IMR-90 (cell line): Measurements from ENCODE around the gene CYP2D6. TPM values are rescaled to one million over a fixed set of nuclear protein-coding genes. Genes with fewer than 3 reads are reported as not detected.

ENCODE experiments used
- ATAC-seq: fragments of 200-7000 bp; cut with Tn5 transposase; 2 replicates; pipeline ENCODE4 v1.9.1; 2020; ENCODE audit warnings: low read depth, mild to moderate bottlenecking, moderate library complexity
- BruUV-seq: library from RNA; stranded (reverse); fragments of 400-500 nt; replicated peaks from 2 replicates; lab custom pipeline; 2021; lab: Mats Ljungman, UMichigan
- CTCF ChIA-PET: fragments of 300-600 bp; formaldehyde crosslinking; extraction: SDS; loops from one replicate; lab custom pipeline; 2021; ENCODE audit warnings: antibody characterized with exemption; lab: Yijun Ruan, JAX
- POLR2A ChIA-PET: fragments of 300-600 bp; sonication (Branson Sonifier 250); formaldehyde crosslinking; loops from one replicate; lab custom pipeline; 2022; ENCODE audit warnings: antibody characterized with exemption; ENCODE audit not compliant: unreplicated experiment; lab: Charles Lee
- DNase-seq: peaks from one replicate; pipeline ENCODE4 v3.0.0; 2013
- H2AFZ ChIP-seq: replicated peaks from 2 replicates; pipeline ENCODE3; 2013; ENCODE audit warnings: low read length, mild to moderate bottlenecking; ENCODE audit not compliant: poor library complexity
- H2AK5ac ChIP-seq: 2 replicates; pipeline ENCODE4 v1.6.1; 2013; ENCODE audit warnings: low read depth, low read length, inconsistent platforms
- H2AK9ac ChIP-seq: replicated peaks from 2 replicates; pipeline ENCODE3; 2013; ENCODE audit warnings: mild to moderate bottlenecking, low read depth, low read length, moderate library complexity; ENCODE audit not compliant: poor library complexity
- H2BK120ac ChIP-seq: 2 replicates; pipeline ENCODE4 v1.6.1; 2013; ENCODE audit warnings: low read depth, low read length, inconsistent platforms
- H2BK15ac ChIP-seq: 3 replicates; pipeline ENCODE4 v1.6.1; 2013; ENCODE audit warnings: low read depth, low read length, inconsistent platforms
- H2BK20ac ChIP-seq: 2 replicates; pipeline ENCODE4 v1.6.1; 2013; ENCODE audit warnings: low read depth, mild to moderate bottlenecking, inconsistent platforms, low read length, moderate library complexity
- H2BK5ac ChIP-seq: 2 replicates; pipeline ENCODE4 v1.6.1; 2013; ENCODE audit warnings: mild to moderate bottlenecking, low read depth, low read length, inconsistent platforms; ENCODE audit not compliant: poor library complexity, severe bottlenecking
- H3K14ac ChIP-seq: replicated peaks from 2 replicates; pipeline ENCODE4 v1.6.1; 2013; ENCODE audit warnings: low read depth, low read length, inconsistent platforms
- H3K18ac ChIP-seq: 2 replicates; pipeline ENCODE4 v1.6.1; 2013; ENCODE audit warnings: low read depth, low read length, control low read depth
- H3K23ac ChIP-seq: 2 replicates; pipeline ENCODE4 v1.6.1; 2013; ENCODE audit warnings: low read depth, low read length, inconsistent platforms
- H3K27ac ChIP-seq: 2 replicates; pipeline ENCODE4 v1.5.1; 2013; ENCODE audit warnings: mild to moderate bottlenecking, control low read depth, low read length; ENCODE audit not compliant: insufficient read depth
- H3K27me3 ChIP-seq: 2 replicates; pipeline ENCODE4 v1.6.1; 2013; ENCODE audit warnings: low read length; ENCODE audit not compliant: control insufficient read depth, insufficient read depth
- H3K36me3 ChIP-seq: 2 replicates; pipeline ENCODE4 v1.6.1; 2013; ENCODE audit warnings: low read length, mixed read lengths; ENCODE audit not compliant: control insufficient read depth, insufficient read depth
- H3K4ac ChIP-seq: 2 replicates; pipeline ENCODE4 v1.6.1; 2013; ENCODE audit warnings: low read depth, low read length, inconsistent platforms
- H3K4me1 ChIP-seq: 2 replicates; pipeline ENCODE4 v1.6.1; 2013; ENCODE audit warnings: low read length, mixed read lengths; ENCODE audit not compliant: control insufficient read depth, insufficient read depth
- H3K4me2 ChIP-seq: 2 replicates; pipeline ENCODE4 v1.6.1; 2013; ENCODE audit warnings: low read depth, mild to moderate bottlenecking, control low read depth, low read length, moderate library complexity
- H3K4me3 ChIP-seq: 2 replicates; pipeline ENCODE4 v1.5.1; 2013; ENCODE audit warnings: low read depth, mild to moderate bottlenecking, control low read depth, low read length, moderate library complexity; ENCODE audit not compliant: insufficient read depth
- H3K56ac ChIP-seq: 2 replicates; pipeline ENCODE4 v1.6.1; 2013; ENCODE audit warnings: low read length, inconsistent platforms; ENCODE audit not compliant: insufficient read depth; ENCODE audit errors: extremely low read depth
- H3K79me1 ChIP-seq, 2 experiments: 2 replicates each; pipeline ENCODE4 v1.6.1; 2013; ENCODE audit warnings: low read length in 2 of 2, inconsistent platforms in 1 of 2, low read depth in 1 of 2
- H3K9ac ChIP-seq: 2 replicates; pipeline ENCODE4 v1.6.1; 2013; ENCODE audit warnings: low read depth, low read length, control low read depth
- H3K9me1 ChIP-seq: 2 replicates; pipeline ENCODE4 v1.6.1; 2013; ENCODE audit warnings: low read length, inconsistent platforms; ENCODE audit not compliant: insufficient read depth
- H3K9me3 ChIP-seq: 2 replicates; pipeline ENCODE4 v1.6.1; 2013; ENCODE audit warnings: low read length; ENCODE audit not compliant: control insufficient read depth, insufficient read depth
- H4K20me1 ChIP-seq: 2 replicates; pipeline ENCODE4 v1.6.1; 2013; ENCODE audit warnings: low read length, inconsistent platforms; ENCODE audit not compliant: insufficient read depth
- H4K5ac ChIP-seq: 2 replicates; pipeline ENCODE4 v1.6.1; 2013; ENCODE audit warnings: mild to moderate bottlenecking, low read depth, low read length, control low read depth
- H4K8ac ChIP-seq, 2 experiments: 2 replicates each; pipeline ENCODE4 v1.6.1; 2013; ENCODE audit warnings: low read depth in 2 of 2, low read length in 2 of 2, control low read depth in 1 of 2, inconsistent platforms in 1 of 2
- H4K91ac ChIP-seq: 2 replicates; pipeline ENCODE4 v1.6.1; 2013; ENCODE audit warnings: low read depth, low read length, inconsistent platforms; ENCODE audit not compliant: insufficient read depth
- BHLHE40 ChIP-seq: fragments of 150-350 bp; IDR thresholded peaks from 2 replicates; pipeline ENCODE4 v1.6.1; 2016; ENCODE audit warnings: mild to moderate bottlenecking, low read depth, low read length
- CEBPB ChIP-seq: IDR thresholded peaks from 2 replicates; pipeline ENCODE4 v1.6.1; 2012; ENCODE audit warnings: low read depth, low read length, improper control_type of control experiment
- ELK1 ChIP-seq: fragments of 150-350 bp; IDR thresholded peaks from 2 replicates; pipeline ENCODE4 v1.6.1; 2016; ENCODE audit warnings: low read depth, mild to moderate bottlenecking, low read length, moderate library complexity, borderline replicate concordance
- FOS ChIP-seq: fragments of 150-350 bp; IDR thresholded peaks from 2 replicates; pipeline ENCODE4 v1.6.1; 2016; ENCODE audit warnings: low read depth, low read length
- MAFK ChIP-seq: IDR thresholded peaks from 2 replicates; pipeline ENCODE4 v1.6.1; 2012; ENCODE audit warnings: low read depth, low read length, improper control_type of control experiment
- MAZ ChIP-seq: IDR thresholded peaks from 2 replicates; pipeline ENCODE4 v1.6.1; 2012; ENCODE audit warnings: low read depth, mild to moderate bottlenecking, low read length, improper control_type of control experiment, moderate library complexity, borderline replicate concordance
- MXI1 ChIP-seq: IDR thresholded peaks from 2 replicates; pipeline ENCODE4 v1.6.1; 2012; ENCODE audit warnings: low read depth, mild to moderate bottlenecking, low read length, moderate library complexity, borderline replicate concordance
- NFE2L2 ChIP-seq: fragments of 150-350 bp; IDR thresholded peaks from 2 replicates; pipeline ENCODE4 v1.6.1; 2016; ENCODE audit warnings: low read depth, mild to moderate bottlenecking, low read length
- POLR2A ChIP-seq: IDR thresholded peaks from 2 replicates; pipeline ENCODE4 v1.6.1; 2012; ENCODE audit warnings: mild to moderate bottlenecking, low read depth, low read length
- RAD21 ChIP-seq: IDR thresholded peaks from 2 replicates; pipeline ENCODE4 v1.6.1; 2012; ENCODE audit warnings: low read length, improper control_type of control experiment
- RCOR1 ChIP-seq: IDR thresholded peaks from 2 replicates; pipeline ENCODE4 v1.6.1; 2012; ENCODE audit warnings: mild to moderate bottlenecking, low read length, improper control_type of control experiment; ENCODE audit not compliant: insufficient replicate concordance
- RFX5 ChIP-seq: IDR thresholded peaks from 2 replicates; pipeline ENCODE4 v1.8.0; 2012; ENCODE audit warnings: low read depth, mild to moderate bottlenecking, low read length, moderate library complexity
- SMC3 ChIP-seq: fragments of 150-350 bp; IDR thresholded peaks from 2 replicates; pipeline ENCODE4 v1.6.1; 2016; ENCODE audit warnings: low read depth, mild to moderate bottlenecking, antibody characterized with exemption, low read length, moderate library complexity
- USF2 ChIP-seq: fragments of 150-350 bp; IDR thresholded peaks from 2 replicates; pipeline ENCODE4 v1.6.1; 2017; ENCODE audit warnings: mild to moderate bottlenecking, antibody characterized with exemption, low read length, low read depth
- WGBS, 2 experiments: methylation state at CpG; one replicate each; pipeline versions ENCODE4 v1.1.5 to v1.1.7; 2013; ENCODE audit warnings: missing lambda C conversion rate in 2 of 2; ENCODE audit not compliant: insufficient read length in 1 of 2; ENCODE audit errors: extremely low coverage in 2 of 2; 5-methylcytosine and 5-hydroxymethylcytosine counted together
- dilution Hi-C: fragments of 300-500 bp; cut with HindIII; formaldehyde crosslinking; loops from one replicate; pipeline ENCODE4 v1.14.3; 2018; ENCODE audit warnings: low sequenced_read_pairs; ENCODE audit not compliant: unreplicated experiment
- in situ Hi-C: fragments of 300-500 bp; cut with MboI; formaldehyde crosslinking; loops from 3 replicates; pipeline ENCODE4 v1.14.3; 2019; ENCODE audit warnings: low sequenced_read_pairs, inconsistent platforms, mixed read lengths
- intact Hi-C: fragments of 100-400 bp; cut with micrococcal nuclease; formaldehyde crosslinking; loops from 2 replicates; pipeline ENCODE4 v1.10.0; 2022
- polyA plus RNA-seq, 3 experiments: library from polyadenylated mRNA; depleted of rRNA; stranded (reverse); fragments of >200 nt; gene quantifications; 2 replicates each; pipeline ENCODE4 v1.2.3, GENCODE V29; 2012; ENCODE audit warnings: low replicate concordance in 1 of 3
- total RNA-seq: library from RNA; depleted of rRNA; stranded (reverse); fragments of >200 nt; gene quantifications from 2 replicates; pipeline ENCODE4 v1.2.3, GENCODE V29; 2012

CYP2D6 gene
- total and polyA plus RNA-seq, 2 of the 4 experiments (the other 2 are of a cell fraction) = under 0.01 to 0.24 TPM

DNA sequence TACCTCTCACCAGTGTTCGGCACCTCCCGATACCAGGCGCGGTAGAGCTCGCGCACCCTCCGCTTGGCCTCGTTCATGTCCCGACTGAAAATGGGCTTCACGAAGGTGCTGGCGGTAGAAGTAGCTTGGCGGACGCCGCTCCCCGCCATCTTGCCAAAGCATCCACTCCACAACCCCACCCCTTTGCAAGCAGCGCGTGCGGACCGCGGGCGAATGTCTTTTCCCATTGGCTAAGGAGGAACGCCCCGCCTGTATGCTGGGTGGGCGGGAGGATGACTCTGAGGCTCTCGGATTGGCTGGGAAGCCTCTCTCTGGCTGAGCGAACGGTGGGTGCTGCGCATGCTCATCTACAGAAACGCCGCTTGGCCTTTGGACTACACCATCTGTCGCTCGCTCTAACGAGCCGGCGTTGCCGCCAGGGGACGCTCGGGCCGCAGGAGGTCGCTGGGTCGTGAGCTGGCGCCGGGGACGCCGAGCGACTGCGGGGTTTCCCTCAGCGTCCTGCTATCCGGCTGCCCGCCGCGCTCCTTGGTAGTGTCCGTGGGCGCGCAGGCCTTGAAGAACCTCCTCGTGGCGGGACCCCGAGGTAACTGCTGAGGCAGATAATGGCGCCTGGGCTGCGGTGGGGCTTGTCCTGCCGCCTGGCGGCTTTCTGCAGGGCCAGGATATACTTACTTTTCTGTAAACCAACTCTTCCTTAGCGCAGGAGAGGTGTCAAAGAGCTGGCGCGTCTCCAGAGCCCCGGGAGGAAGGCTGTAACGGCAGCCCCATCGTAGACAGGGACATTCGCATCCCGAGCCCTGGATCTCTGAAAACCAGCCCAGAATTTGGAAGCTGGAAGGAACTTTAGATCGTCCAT lies 39.8 kb downstream of the CYP2D6 start, which contains the start of gene NDUFA6 (continued):
- peak; percentile 42; the same call in 1 of the 2 replicates for TF ChIP-seq USF2

DNA sequence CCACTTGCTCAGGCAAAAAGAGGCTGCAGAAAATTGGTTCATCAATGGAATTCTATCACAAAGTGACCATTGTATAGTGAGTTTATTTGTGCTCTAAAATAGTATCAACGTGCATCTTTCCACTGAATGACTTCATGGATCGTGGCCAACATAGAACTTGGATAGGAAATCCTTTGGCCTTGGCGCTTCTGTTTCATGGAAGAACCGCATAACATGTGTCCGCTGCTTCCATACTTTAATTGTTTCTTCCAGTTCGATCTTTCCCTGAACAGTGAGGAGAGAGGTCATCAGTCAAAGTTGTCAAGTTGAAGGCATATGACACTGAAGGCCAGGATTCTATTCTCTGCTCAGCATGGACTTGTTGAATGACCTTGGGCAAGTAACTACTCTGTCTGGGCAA lies 44.6 kb downstream of the CYP2D6 start:
- 88% methylated on average over 5 of the region's 6 CpGs; no CpG with 5 or more reads in 1 of the 2 experiments for WGBS, 2 experiments
- peaks cover 19% of the 10 kb centered on the region for H3K36me3 ChIP-seq
- no peak overlapping the region for H3K9ac ChIP-seq
- no peak overlapping the region for H3K14ac ChIP-seq
- in situ Hi-C loops (no loop called here), intact Hi-C loops (no loop called here), dilution Hi-C loops (no loop called here)
- no peak overlapping the region for H2BK15ac ChIP-seq
- H4K91ac ChIP-seq = no peak overlapping the region
- DNase-seq = no peak
- H3K4me2 ChIP-seq = no peak overlapping the region
- no peak overlapping the region for H3K4ac ChIP-seq
- H4K20me1 ChIP-seq = peaks cover 14% of the 10 kb centered on the region; the same call in 1 of the 2 replicates
- no TSS peak for BruUV-seq
- no peak overlapping the region for H3K27ac ChIP-seq
- no peaks in the 10 kb centered on the region for H3K4me1 ChIP-seq
- H4K5ac ChIP-seq = no peak overlapping the region
- no peaks in the 10 kb centered on the region for H3K9me3 ChIP-seq
- H3K27me3 ChIP-seq = no peaks in the 10 kb centered on the region
- H3K18ac ChIP-seq = no peak overlapping the region
- H3K4me3 ChIP-seq = no peak overlapping the region
- no peak overlapping the region for H4K8ac ChIP-seq
- no peak overlapping the region for H2AFZ ChIP-seq
- ChIA-PET POLR2A (no interaction called here), CTCF (no interaction called here)
- H2BK5ac ChIP-seq = no peak overlapping the region
- no peak for ATAC-seq
- H3K79me1 ChIP-seq = peaks cover 29 to 56% of the 10 kb centered on the region in 2 experiments
- H2AK5ac ChIP-seq = no peak overlapping the region
- H3K56ac ChIP-seq = no peak overlapping the region
- no peak overlapping the region for H3K23ac ChIP-seq
- no peak overlapping the region for H2BK120ac ChIP-seq
- 0 out of 2 replicates have a peak, but pooled peaks cover 4% of the 10 kb centered on the region for H3K9me1 ChIP-seq
- no peak overlapping the region for H2BK20ac ChIP-seq
- H2AK9ac ChIP-seq = no peak overlapping the region
- no peak for TF ChIP-seq RFX5
- TF ChIP-seq ELK1 = no peak
- TF ChIP-seq BHLHE40 = no peak
- no peak for TF ChIP-seq SMC3
- TF ChIP-seq CEBPB = no peak
- no peak for TF ChIP-seq MXI1
- no peak for TF ChIP-seq FOS
- no peak for TF ChIP-seq POLR2A
- no peak for TF ChIP-seq NFE2L2
- no peak for TF ChIP-seq MAZ
- no peak for TF ChIP-seq RAD21
- no peak for TF ChIP-seq RCOR1
- TF ChIP-seq MAFK = no peak
- TF ChIP-seq USF2 = no peak
